Upper lobe of left lung (tissue), 6 donors: ENCODE data around the gene C16orf54. TPM values are rescaled to one million over a fixed set of nuclear protein-coding genes. Genes with fewer than 3 reads are reported as not detected.
"Not testable (repeated sequence)": the region's sequence is repeated elsewhere in the genome, so short reads cannot be mapped to it uniquely, and the experiment has no call there.

Experiments used
- ATAC-seq, 2 donors: fragments of 200-7000 bp; cut with Tn5 transposase; one replicate each; pipeline ENCODE4 v1.9.1; 2022; ENCODE audit warnings: mild to moderate bottlenecking in 2 of 2, moderate library complexity in 2 of 2; ENCODE audit not compliant: low FRiP score in 2 of 2
- DNase-seq, 2 donors: peaks; one replicate each; pipeline ENCODE4 v3.0.0-alpha.2; 2019 to 2020
- H3K27ac ChIP-seq, 4 donors: fragments of 200-600 bp; sonication (generic); one replicate each; pipeline ENCODE4 v1.5.1; 2016 to 2019
- H3K27me3 ChIP-seq, 4 donors: fragments of 200-600 bp; sonication (generic); one replicate each; pipeline ENCODE4 v1.5.1; 2017 to 2019
- H3K36me3 ChIP-seq, 4 donors: fragments of 200-600 bp; sonication (generic); one replicate each; pipeline ENCODE4 v1.5.1; 2016 to 2019
- H3K4me1 ChIP-seq, 4 donors: fragments of 200-600 bp; sonication (generic); one replicate each; pipeline ENCODE4 v1.5.1; 2018 to 2019
- H3K4me3 ChIP-seq, 4 donors: fragments of 200-600 bp; sonication (generic); one replicate each; pipeline ENCODE4 v1.5.1; 2017 to 2019; ENCODE audit warnings: mild to moderate bottlenecking in 2 of 4, moderate library complexity in 1 of 4
- H3K9me3 ChIP-seq, 4 donors: fragments of 200-600 bp; sonication (generic); one replicate each; pipeline ENCODE4 v1.5.1; 2018 to 2019
- CTCF ChIP-seq, 6 experiments: fragments of 450-650 bp in 4 of 6; fragments of 200-600 bp in 2 of 6; sonication (generic) in 2 of 6; IDR thresholded peaks; one replicate each; pipeline ENCODE4 v1.5.1; 2016 to 2019; ENCODE audit warnings: antibody characterized with exemption in 6 of 6
- EP300 ChIP-seq, 4 donors: sonication (generic); formaldehyde crosslinking; IDR thresholded peaks; one replicate each; pipeline ENCODE4 v1.5.1; 2017; ENCODE audit warnings: antibody characterized with exemption in 4 of 4, control low read depth in 2 of 4
- POLR2A ChIP-seq, 4 donors: fragments of 450-650 bp; IDR thresholded peaks; one replicate each; pipeline ENCODE4 v1.5.1; 2016 to 2017; ENCODE audit warnings: antibody characterized with exemption in 4 of 4, mild to moderate bottlenecking in 2 of 4
- POLR2AphosphoS5 ChIP-seq, 2 donors: sonication (generic); formaldehyde crosslinking; IDR thresholded peaks; one replicate each; pipeline ENCODE4 v1.5.1; 2017; ENCODE audit warnings: antibody characterized with exemption in 2 of 2
- WGBS, 2 donors: methylation state at CpG; one replicate each; pipeline ENCODE4 v1.1.5; 2017 to 2018; 5-methylcytosine and 5-hydroxymethylcytosine counted together
- total RNA-seq, 6 donors: library from RNA; depleted of rRNA in 4 of 6; stranded (reverse); fragments of >200 nt in 4 of 6; gene quantifications; one replicate each; pipeline versions ENCODE4 v1.1.0 to v1.2.1, GENCODE V29; 2016 to 2021
- donor health status: DM: no; HTN: no; CAD: no; lungs with moderate emphysema.
- donor health status: DM: no; HTN: yes; CAD: no; lungs with severe emphysema.

C16orf54 gene
- total RNA-seq, 6 donors from 2014 or later = 2.4 to 17.3 (median 7.5) TPM

DNA sequence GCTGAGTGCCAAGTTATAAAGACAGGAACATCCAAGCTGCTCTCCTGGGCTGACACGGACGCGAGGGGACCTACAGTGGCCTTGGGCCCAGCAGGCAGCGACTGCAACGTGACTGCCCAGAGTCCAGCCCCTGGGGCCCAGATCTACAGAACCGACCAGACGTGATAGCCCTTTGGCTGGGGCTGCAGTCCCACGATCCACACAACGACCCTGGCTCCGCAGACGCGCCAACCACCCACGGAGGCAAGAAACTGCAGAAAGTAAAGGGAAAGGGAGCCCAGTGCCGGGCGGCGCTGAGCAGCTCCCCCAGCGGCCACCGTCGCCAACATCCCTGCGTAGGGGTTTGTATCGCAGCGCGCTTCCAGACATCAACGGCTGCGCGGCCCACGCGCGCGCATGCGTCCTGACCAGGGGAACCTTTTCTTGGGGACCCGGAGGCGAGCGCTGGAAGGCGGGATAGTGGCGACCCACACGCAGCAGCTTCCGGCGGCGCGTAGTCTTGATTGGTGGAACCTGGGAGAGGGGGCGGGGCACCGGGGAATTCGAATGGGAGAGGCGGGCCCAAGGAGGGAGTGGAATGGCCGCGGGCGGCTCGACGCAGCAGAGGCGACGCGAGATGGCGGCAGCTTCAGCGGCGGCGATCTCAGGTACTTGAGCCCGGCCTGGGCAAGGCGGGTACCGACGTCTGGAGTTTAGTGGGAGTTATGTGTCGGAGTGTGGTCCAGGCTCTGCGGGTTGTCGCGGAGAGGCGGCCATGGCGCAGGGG is 44.6 kb upstream of the C16orf54 start, which contains the start of gene KIF22:
TSS of gene KIF22 (plus strand) at position 569 of the 766 bp plus-strand sequence. CDS start at position 578, 9 bp downstream.
- Histone ChIP-seq H3K4me3 (peak within 1 kb of the TSS; percentile 83 to 89 (median 86)), H3K27ac (peak within 1 kb of the TSS; percentile 89 to 93 (median 90)), H3K27me3 (no peaks in the 10 kb centered on the region), H3K36me3 (no peaks in the 10 kb centered on the region), H3K9me3 (no peaks in the 10 kb centered on the region), H3K4me1 (peaks cover 16 to 26% (median 17%) of the 10 kb centered on the region in 4 donors)
- ATAC-seq (peak; percentile 99), DNase-seq (peak; percentile 99 to 100)
- 0 to 1% methylated on average over 30 to 58 of the region's 67 CpGs for WGBS, 2 donors
- no peak for TF ChIP-seq EP300 (IDR thresholded peaks at IDR 0.05)
- TF ChIP-seq POLR2A (IDR thresholded peaks at IDR 0.05) = peak in 3 of 4 donors; percentile 28 to 87 (median 78)
- peak; percentile 68 to 93 for TF ChIP-seq POLR2AphosphoS5 (IDR thresholded peaks at IDR 0.05)
- TF ChIP-seq CTCF (IDR thresholded peaks at IDR 0.05) = peak; percentile 56 to 94 (median 91)

DNA sequence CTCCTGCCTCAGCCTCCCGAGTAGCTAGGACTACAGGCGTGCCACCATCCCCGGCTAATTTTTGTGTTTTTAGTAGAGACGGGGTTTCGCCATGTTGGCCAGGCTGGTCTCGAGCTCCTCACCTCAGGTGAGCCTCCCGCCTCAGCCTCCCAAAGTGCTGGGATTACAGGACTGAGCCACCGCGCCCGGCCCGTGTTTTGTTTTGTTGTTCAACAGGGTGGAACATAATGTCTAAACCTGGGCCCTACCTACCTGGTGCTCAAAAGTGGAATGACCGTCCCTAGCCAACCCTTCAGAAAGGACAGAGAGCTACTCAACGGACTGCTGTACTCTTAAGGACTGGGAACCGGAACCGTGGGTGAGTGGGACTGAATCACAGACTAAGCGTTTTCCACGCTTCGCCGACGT is 44.0 kb upstream of the C16orf54 start:
- Histone ChIP-seq H3K4me3 (peak overlapping the region; percentile 23 to 86 (median 84)), H3K4me1 (peaks cover 17 to 32% (median 18%) of the 10 kb centered on the region in 4 donors), H3K36me3 (no peaks in the 10 kb centered on the region), H3K27ac (peak overlapping the region; percentile 89 to 93 (median 90)), H3K9me3 (no peaks in the 10 kb centered on the region), H3K27me3 (no peaks in the 10 kb centered on the region)
- DNase-seq (peak in 1 of 2 donors; percentile 60), ATAC-seq (peak; percentile 13 to 54)
- TF ChIP-seq CTCF (IDR thresholded peaks at IDR 0.05) = no peak
- no peak for TF ChIP-seq POLR2AphosphoS5 (IDR thresholded peaks at IDR 0.05)
- TF ChIP-seq POLR2A (IDR thresholded peaks at IDR 0.05) = no peak
- no peak for TF ChIP-seq EP300 (IDR thresholded peaks at IDR 0.05)
- 67 to 92% methylated on average over 6 to 20 of the region's 20 CpGs for WGBS, 2 donors

DNA sequence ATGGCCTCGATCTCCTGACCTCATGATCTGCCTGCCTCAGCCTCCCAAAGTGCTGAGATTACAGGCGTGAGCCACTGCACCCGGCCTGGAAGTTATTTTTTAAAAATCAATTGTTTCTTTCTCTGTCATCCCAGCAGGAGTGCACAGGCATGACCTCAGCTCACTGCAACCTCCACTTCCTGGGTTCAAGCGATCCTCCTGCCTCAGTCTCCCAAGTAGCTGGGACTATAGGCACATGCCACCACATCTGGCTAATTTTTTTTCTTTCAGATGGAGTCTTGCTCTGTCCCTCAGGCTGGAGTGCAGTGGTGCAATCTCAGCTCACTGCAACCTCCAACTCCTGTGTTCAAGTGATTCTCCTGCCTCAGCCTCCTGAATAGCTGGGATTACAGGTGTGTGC is 41.4 kb upstream of the C16orf54 start:
- not testable (repeated sequence) for DNase-seq, H3K9me3 ChIP-seq, H3K27ac ChIP-seq, H3K27me3 ChIP-seq, H3K36me3 ChIP-seq, ATAC-seq, H3K4me3 ChIP-seq
- peaks cover 17 to 36% (median 18%) of the 10 kb centered on the region in 4 donors for H3K4me1 ChIP-seq
- WGBS, 2 donors = 77% methylated on average over 4 of the region's 4 CpGs

DNA sequence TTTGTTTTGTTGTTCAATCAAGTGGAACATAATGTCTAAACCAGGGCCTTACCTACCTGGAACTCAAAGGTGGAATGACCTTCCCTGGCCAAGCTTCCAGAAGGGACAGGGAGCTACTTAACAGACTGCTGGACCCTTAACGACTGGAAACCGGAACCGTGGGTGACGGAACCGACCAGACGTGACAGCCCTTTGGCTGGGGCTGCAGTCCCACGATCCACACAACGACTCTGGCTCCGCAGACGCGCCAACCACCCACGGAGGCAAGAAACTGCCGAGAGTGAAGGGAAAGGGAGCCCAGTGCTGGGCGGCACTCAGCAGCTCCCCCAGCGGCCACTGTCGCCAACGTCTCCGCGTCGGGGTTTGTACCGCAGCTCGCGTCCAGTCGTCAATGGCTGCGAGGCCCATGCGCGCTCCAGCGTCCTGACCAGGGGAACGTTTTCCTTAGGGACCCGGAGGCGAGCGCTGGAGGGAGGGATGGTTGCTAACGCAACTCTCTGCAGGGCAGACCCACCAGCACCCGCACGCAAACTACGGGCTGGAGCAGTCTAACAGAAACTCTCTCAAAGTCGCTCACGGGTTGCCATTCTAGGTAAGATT is 39.2 kb upstream of the C16orf54 start:
- Histone ChIP-seq H3K36me3 (no peaks in the 10 kb centered on the region), H3K4me3 (peak overlapping the region in 2 of 4 donors; percentile 23 to 27), H3K27me3 (no peaks in the 10 kb centered on the region), H3K4me1 (peaks cover 6 to 21% (median 8%) of the 10 kb centered on the region in 4 donors), H3K27ac (peak overlapping the region in 1 of 4 donors; percentile 11), H3K9me3 (no peaks in the 10 kb centered on the region)
- WGBS, 2 donors = 36 to 48% methylated on average over 23 to 38 of the region's 38 CpGs
- peak; percentile 68 to 94 for DNase-seq
- TF ChIP-seq POLR2AphosphoS5 (IDR thresholded peaks at IDR 0.05) = no peak
- peak; percentile 73 to 79 (median 76) for TF ChIP-seq CTCF (IDR thresholded peaks at IDR 0.05)
- peak; percentile 74 to 95 for ATAC-seq

GRCh38 chr16:29784157-29784556 is 38.4 kb upstream of the C16orf54 start:
- Histone ChIP-seq H3K4me3 (no peak overlapping the region), H3K4me1 (peaks cover 0 to 13% (median 2%) of the 10 kb centered on the region in 4 donors), H3K27me3 (no peaks in the 10 kb centered on the region), H3K27ac (no peak overlapping the region), H3K36me3 (no peaks in the 10 kb centered on the region), H3K9me3 (no peaks in the 10 kb centered on the region)
- ATAC-seq (no peak), DNase-seq (peak in 1 of 2 donors; percentile 45)
- TF ChIP-seq EP300 (IDR thresholded peaks at IDR 0.05) = no peak
- no peak for TF ChIP-seq POLR2AphosphoS5 (IDR thresholded peaks at IDR 0.05)
- TF ChIP-seq CTCF (IDR thresholded peaks at IDR 0.05) = no peak
- no peak for TF ChIP-seq POLR2A (IDR thresholded peaks at IDR 0.05)
- WGBS, 2 donors = 76 to 89% methylated on average over 2 of the region's 2 CpGs

DNA sequence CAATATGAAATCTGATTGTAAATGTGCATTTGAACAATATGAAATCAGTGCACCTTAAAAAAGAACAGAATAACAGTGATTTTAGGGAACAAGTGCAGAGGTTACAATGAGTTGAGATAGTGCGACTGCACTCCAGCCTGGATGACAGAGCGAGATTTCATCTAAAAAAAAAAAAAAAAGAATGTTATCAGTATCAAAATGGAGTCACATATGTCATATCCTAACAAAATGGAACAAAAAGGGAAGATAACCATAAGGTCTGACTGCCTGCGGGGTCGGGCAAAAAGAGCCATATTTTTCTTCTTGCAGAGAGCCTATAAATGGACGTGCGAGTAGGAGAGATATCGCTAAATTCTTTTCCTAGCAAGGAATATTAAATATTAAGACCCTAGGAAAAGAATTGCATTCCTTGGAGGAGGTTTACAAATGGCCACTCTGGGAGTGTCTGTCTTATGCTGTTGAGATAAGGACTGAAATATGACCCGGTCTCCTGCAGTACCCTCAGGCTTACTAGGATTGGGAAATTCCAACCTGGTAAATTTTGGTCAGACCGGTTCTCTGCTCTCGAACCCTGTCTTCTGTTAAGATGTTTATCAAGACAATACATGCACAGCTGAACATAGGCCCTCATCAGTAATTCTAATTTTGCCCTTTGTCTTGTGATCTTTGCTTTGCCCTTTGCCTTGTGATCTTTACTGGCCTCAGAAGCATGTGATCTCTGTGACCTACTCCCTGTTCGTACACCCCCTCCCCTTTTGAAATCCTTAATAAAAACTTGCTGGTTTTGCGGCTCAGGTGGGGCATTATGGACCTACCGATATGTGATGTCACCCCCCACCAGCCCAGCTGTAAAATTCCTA is 37.5 kb upstream of the C16orf54 start:
- H3K27ac ChIP-seq, H3K27me3 ChIP-seq, H3K36me3 ChIP-seq, ATAC-seq, H3K4me3 ChIP-seq, H3K9me3 ChIP-seq: not testable (repeated sequence)
- H3K4me1 ChIP-seq = peaks cover 0 to 12% (median 2%) of the 10 kb centered on the region in 4 donors
- WGBS, 2 donors = 66 to 68% methylated on average over 13 of the region's 13 CpGs
- DNase-seq = peak in 1 of 2 donors; percentile 47
